K562 (cell line): Measurements from ENCODE around the gene ACOX1. TPM values are rescaled to one million over a fixed set of nuclear protein-coding genes. Genes with fewer than 3 reads are reported as not detected.
A peak's percentile ranks its signal among the peaks of the same experiment; 100 is the strongest.

Experiments
- ATAC-seq: fragments of 200-7000 bp; cut with Tn5 transposase; 3 replicates; pipeline ENCODE4 v1.9.1; 2020; ENCODE audit warnings: moderate library complexity
- BruUV-seq: library from RNA; stranded (reverse); fragments of 400-500 nt; replicated peaks from 2 replicates; lab custom pipeline; 2021; lab: Mats Ljungman, UMichigan
- CTCF ChIA-PET: fragments of 300-600 bp; formaldehyde crosslinking; extraction: SDS; loops from one replicate; lab custom pipeline; 2021; ENCODE audit warnings: low intra/inter-chr PET ratio; lab: Yijun Ruan, JAX
- POLR2A ChIA-PET: fragments of 300-600, 350-650 bp; sonication (Branson Sonifier 250); formaldehyde crosslinking; extraction: SDS; loops from one replicate; lab custom pipeline; 2021; ENCODE audit warnings: antibody characterized with exemption, inconsistent platforms; lab: Yijun Ruan, JAX
- DNase-seq, 4 experiments: peaks; one replicate each; pipeline versions ENCODE4 v3.0.0 to v3.0.0-alpha.2; 2011 to 2018; ENCODE audit warnings: low spot score in 3 of 4, mixed read lengths in 3 of 4; ENCODE audit errors: extremely low read depth in 1 of 4
- FAIRE-seq: peaks from 2 replicates; lab custom pipeline; 2011; peaks lifted over from hg19 to GRCh38; lab: Jason Lieb, UNC
- H2AFZ ChIP-seq: 2 replicates; pipeline ENCODE4 v1.6.0; 2011; ENCODE audit warnings: low read depth, low read length, control low read depth, inconsistent platforms
- H3K27ac ChIP-seq: fragments of 200-600 bp; 3 replicates; pipeline ENCODE4 v1.8.0; 2011; ENCODE audit warnings: low read depth, mild to moderate bottlenecking, control low read depth, inconsistent platforms, low read length, moderate library complexity, mixed read lengths; ENCODE audit errors: extremely low read depth
- H3K27me3 ChIP-seq, 2 experiments: fragments of 300-600 bp in 1 of 2; 2 replicates in 1 of 2; 3 replicates in 1 of 2; pipeline versions ENCODE4 v1.6.0 to v1.8.0; 2011; ENCODE audit warnings: inconsistent platforms in 2 of 2, low read length in 2 of 2, mild to moderate bottlenecking in 1 of 2, mixed read lengths in 1 of 2, moderate library complexity in 1 of 2; ENCODE audit not compliant: control insufficient read depth in 2 of 2, insufficient read depth in 2 of 2
- H3K36me3 ChIP-seq: fragments of 300-600 bp; 3 replicates; pipeline ENCODE4 v1.8.0; 2011; ENCODE audit warnings: mild to moderate bottlenecking, low read length, inconsistent platforms; ENCODE audit not compliant: control insufficient read depth, insufficient read depth
- H3K4me1 ChIP-seq, 2 experiments: fragments of 200-600 bp in 1 of 2; replicated peaks in 1 of 2; 2 replicates in 1 of 2; 3 replicates in 1 of 2; pipeline versions ENCODE4 v1.5.1 to v1.8.0; 2011; ENCODE audit warnings: inconsistent platforms in 2 of 2, low read length in 2 of 2, mild to moderate bottlenecking in 1 of 2, mixed read lengths in 1 of 2, moderate library complexity in 1 of 2; ENCODE audit not compliant: control insufficient read depth in 2 of 2, insufficient read depth in 2 of 2
- H3K4me2 ChIP-seq: 2 replicates; pipeline ENCODE4 v1.6.1; 2011; ENCODE audit warnings: low read length, control low read depth, inconsistent platforms, mixed read lengths; ENCODE audit not compliant: insufficient read depth
- H3K4me3 ChIP-seq: fragments of 200-600 bp; sonication (generic), shearing (Covaris generic); 2 replicates; pipeline ENCODE4 v1.5.1; 2016; ENCODE audit warnings: control low read depth, inconsistent platforms
- H3K79me2 ChIP-seq: fragments of 200-600 bp; 3 replicates; pipeline ENCODE4 v1.8.0; 2011; ENCODE audit warnings: low read length, inconsistent platforms; ENCODE audit not compliant: control insufficient read depth, insufficient read depth
- H3K9ac ChIP-seq, 2 experiments: 2 replicates each; pipeline versions ENCODE4 v1.6.0 to v1.6.1; 2011; ENCODE audit warnings: low read depth in 2 of 2, low read length in 2 of 2, control low read depth in 1 of 2, inconsistent platforms in 1 of 2, mild to moderate bottlenecking in 1 of 2, mixed read lengths in 1 of 2; ENCODE audit not compliant: insufficient read depth in 1 of 2
- H3K9me1 ChIP-seq: one replicate; pipeline ENCODE4 v1.6.0; 2011; ENCODE audit warnings: inconsistent platforms, mild to moderate bottlenecking, low read length, moderate library complexity; ENCODE audit not compliant: control insufficient read depth, insufficient read depth
- H3K9me3 ChIP-seq: replicated peaks from 2 replicates; pipeline ENCODE4 v1.5.1; 2011; ENCODE audit warnings: low read depth, low read length, inconsistent platforms; ENCODE audit not compliant: control insufficient read depth, insufficient read depth
- H4K20me1 ChIP-seq: replicated peaks from 2 replicates; pipeline ENCODE4 v1.6.1; 2011; ENCODE audit warnings: low read length, inconsistent platforms, mixed read lengths; ENCODE audit not compliant: control insufficient read depth, insufficient read depth
- BRCA1 ChIP-seq, 2 experiments: fragments of 450-650 bp in 1 of 2; sonication (generic) in 1 of 2; formaldehyde crosslinking in 1 of 2; IDR thresholded peaks; 2 replicates each; pipeline versions ENCODE4 v1.5.0 to v1.6.1; 2017 to 2020; ENCODE audit warnings: mild to moderate bottlenecking in 1 of 2, missing genetic modification reagents in 1 of 2
- BRD9 ChIP-seq: fragments of 450-650 bp; IDR thresholded peaks from 2 replicates; pipeline ENCODE4 v1.6.1; 2018; ENCODE audit warnings: low read depth; ENCODE audit not compliant: partially characterized antibody
- CSDE1 ChIP-seq, 2 experiments: fragments of 450-650 bp; IDR thresholded peaks; 2 replicates each; pipeline ENCODE4 v1.6.1; 2016; ENCODE audit warnings: mild to moderate bottlenecking in 1 of 2
- CXXC5 ChIP-seq: fragments of 250-450 bp; sonication (Bioruptor Pico); IDR thresholded peaks from 2 replicates; pipeline ENCODE4 v1.8.0; 2022; ENCODE audit warnings: inconsistent platforms, mild to moderate bottlenecking, moderate library complexity
- E2F5 ChIP-seq: sonication (generic); formaldehyde crosslinking; IDR thresholded peaks from 2 replicates; pipeline ENCODE4 v1.8.0; 2022; ENCODE audit warnings: mild to moderate bottlenecking, missing genetic modification reagents
- ELF4 ChIP-seq: fragments of 450-650 bp; formaldehyde crosslinking; IDR thresholded peaks from 2 replicates; pipeline ENCODE4 v1.4.0; 2022; ENCODE audit warnings: missing genetic modification characterization
- ETV1 ChIP-seq: fragments of 450-650 bp; conservative IDR thresholded peaks from 2 replicates; pipeline ENCODE4 v1.6.1; 2016; ENCODE audit warnings: missing genetic modification characterization, control low read depth, low read depth, missing compliant biosample characterization
- EZH2 ChIP-seq: IDR thresholded peaks from 2 replicates; pipeline ENCODE4 v1.6.1; 2012; ENCODE audit warnings: low read depth, mild to moderate bottlenecking, inconsistent platforms, low read length, borderline replicate concordance
- HINFP ChIP-seq: fragments of 450-650 bp; conservative IDR thresholded peaks from 2 replicates; pipeline ENCODE4 v1.6.1; 2016; ENCODE audit warnings: missing genetic modification characterization, low read depth, mild to moderate bottlenecking, control low read depth, missing compliant biosample characterization
- IFI16 ChIP-seq: fragments of 250-450 bp; sonication (Bioruptor Pico); IDR thresholded peaks from 2 replicates; pipeline ENCODE4 v2.1.2; 2022; ENCODE audit warnings: mild to moderate bottlenecking, inconsistent platforms
- KLF13 ChIP-seq: fragments of 450-650 bp; IDR thresholded peaks from 2 replicates; pipeline ENCODE4 v1.6.1; 2016; ENCODE audit warnings: missing genetic modification characterization, low read depth, mild to moderate bottlenecking, missing compliant biosample characterization, moderate library complexity, borderline replicate concordance
- MXD1 ChIP-seq: fragments of 250-450 bp; sonication (Bioruptor Pico); IDR thresholded peaks from 2 replicates; pipeline ENCODE4 v1.8.0; 2021; ENCODE audit warnings: borderline replicate concordance, mild to moderate bottlenecking, moderate library complexity; ENCODE audit not compliant: poor library complexity, severe bottlenecking
- NFIC ChIP-seq: fragments of 450-650 bp; IDR thresholded peaks from 2 replicates; pipeline ENCODE4 v1.6.1; 2017; ENCODE audit warnings: mild to moderate bottlenecking, inconsistent platforms
- NR2C2 ChIP-seq, 2 experiments: fragments of 200-800 bp in 1 of 2; sonication (Bioruptor generic) in 1 of 2; sonication (generic) in 1 of 2; formaldehyde crosslinking in 1 of 2; IDR thresholded peaks; 2 replicates each; pipeline versions ENCODE4 v1.6.1 to v1.8.0; 2016 to 2022; ENCODE audit warnings: mild to moderate bottlenecking in 1 of 2, missing compliant biosample characterization in 1 of 2, missing genetic modification characterization in 1 of 2, missing genetic modification reagents in 1 of 2
- RB1 ChIP-seq: fragments of 450-650 bp; IDR thresholded peaks from 2 replicates; pipeline ENCODE4 v1.6.1; 2017; ENCODE audit warnings: low read depth, mild to moderate bottlenecking
- RBBP5 ChIP-seq: fragments of 200-600 bp; sonication (generic); IDR thresholded peaks from 2 replicates; pipeline ENCODE4 v1.6.1; 2012; ENCODE audit warnings: borderline replicate concordance, mild to moderate bottlenecking, low read length, control low read depth, inconsistent platforms; ENCODE audit not compliant: insufficient read depth, poor library complexity, severe bottlenecking
- SIN3B ChIP-seq: fragments of 450-650 bp; IDR thresholded peaks from 2 replicates; pipeline ENCODE4 v1.6.1; 2017; ENCODE audit warnings: low read depth, mild to moderate bottlenecking, moderate library complexity
- ZNF197 ChIP-seq: fragments of 200-800 bp; sonication (Bioruptor generic); IDR thresholded peaks from 2 replicates; pipeline ENCODE4 v1.6.1; 2016; ENCODE audit warnings: low read depth, missing genetic modification characterization, missing compliant biosample characterization
- ZNF239 ChIP-seq: fragments of 250-450 bp; sonication (Bioruptor Pico); IDR thresholded peaks from 2 replicates; pipeline ENCODE4 v1.4.0; 2020; ENCODE audit warnings: mild to moderate bottlenecking
- WGBS: fragments of 100-300 bp; shearing (Covaris generic); methylation state at CpG from one replicate; pipeline ENCODE4 v1.1.6; 2016; ENCODE audit warnings: low coverage, mixed read lengths; ENCODE audit not compliant: insufficient coverage; ENCODE audit errors: missing lambda C conversion rate; 5-methylcytosine and 5-hydroxymethylcytosine counted together
- in situ Hi-C: fragments of 300-500 bp; cut with MboI; formaldehyde crosslinking; loops from 4 replicates; pipeline ENCODE4 v1.15.0; 2018; ENCODE audit warnings: inconsistent platforms, mixed read lengths
- intact Hi-C: fragments of 100-400 bp; cut with micrococcal nuclease; formaldehyde crosslinking; loops from 2 replicates; pipeline ENCODE4 v1.14.2; 2022
- polyA plus RNA-seq, 8 experiments: library from polyadenylated mRNA; depleted of rRNA in 4 of 8; stranded (reverse) in 5 of 8; unstranded in 3 of 8; fragments of >200 nt; fragmentation: Nextera tagmentation in 2 of 8; fragmentation: Illumina TruSeq in 1 of 8; extraction: Ambion mirVana in 2 of 8; extraction: Trizol in 1 of 8; gene quantifications; 2 replicates each; pipeline versions ENCODE4 v1.2.1 to v1.2.3, GENCODE V29; 2011 to 2014; ENCODE audit warnings: inconsistent platforms in 1 of 8, missing spikeins in 1 of 8
- total RNA-seq, 7 experiments: library from RNA; depleted of rRNA in 6 of 7; stranded (reverse); fragments of >200 nt in 6 of 7; fragmentation: Illumina TruSeq in 2 of 7; extraction: Trizol in 2 of 7; gene quantifications; 2 replicates each; pipeline versions ENCODE4 v1.2.1 to v1.2.3, GENCODE V29; 2011 to 2021; ENCODE audit warnings: low replicate concordance in 1 of 7

The ACOX1 gene
- total and polyA plus RNA-seq, 9 of the 15 experiments (the other 6 are each of a cell fraction or from before 2014, with no cell fraction given): 7.8 to 24.1 (median 14.5) TPM

GRCh38 chr17:75979705-75980187 lies 780 bp upstream of the ACOX1 start:
- Histone ChIP-seq H3K9ac (peak overlapping the region; percentile 79 to 96), H3K27me3 (no peaks in the 10 kb centered on the region), H3K4me3 (peak overlapping the region; percentile 67), H4K20me1 (no peaks in the 10 kb centered on the region), H3K79me2 (peaks cover 38% of the 10 kb centered on the region), H3K9me3 (no peaks in the 10 kb centered on the region), H3K27ac (peak overlapping the region; percentile 78), H3K36me3 (no peaks in the 10 kb centered on the region; the same call in 2 of the 3 replicates), H3K9me1 (no peaks in the 10 kb centered on the region), H3K4me1 (peaks cover 34 to 43% of the 10 kb centered on the region in 2 experiments), H3K4me2 (peak overlapping the region; percentile 96), H2AFZ (peak overlapping the region; percentile 95)
- under 1% methylated on average over 19 of the region's 19 CpGs for WGBS
- ChIA-PET POLR2A (interaction anchor here (0.7 to 1.5 kb wide), 5 partner anchors 10 to 115 kb away, joined by 3 to 5 read pairs (median 3); no protein-coding TSS in a partner anchor), CTCF (no interaction called here)
- ATAC-seq (peak; percentile 26), DNase-seq (no peak), FAIRE-seq (no peak)
- BruUV-seq: TSS peak; percentile 90
- intact Hi-C loops (loop anchor here (5.0 to 10.0 kb wide), 2 partner anchors 37 to 195 kb away; partner anchors contain the start of genes FBF1 and UNK), in situ Hi-C loops (no loop called here)
- TF ChIP-seq ZNF239 (0 out of 2 replicates have a peak, but pooled peaks have one; percentile 2), KLF13 (tag) (no peak), CXXC5 (CRISPR knock-in tag) (no peak), IFI16 (CRISPR knock-in tag) (no peak), BRD9 (peak; percentile 60), ELF4 (CRISPR knock-in tag) (0 out of 2 replicates have a peak, but pooled peaks have one; percentile 94), E2F5 (CRISPR knock-in tag) (no peak), RBBP5 (no peak), ZNF197 (CRISPR knock-in tag) (no peak), MXD1 (CRISPR knock-in tag) (no peak), BRCA1 (IDR thresholded peaks at IDR 0.05) (no peak), BRCA1 (CRISPR knock-in tag; IDR thresholded peaks at IDR 0.05) (no peak), CSDE1 (IDR thresholded peaks at IDR 0.05) (0 out of 4 replicates have a peak, but pooled peaks of 1 of the 2 experiments have one; percentile 18), EZH2 (no peak), ETV1 (tag) (0 out of 2 replicates have a peak, but pooled peaks have one; percentile 40), SIN3B (no peak), RB1 (no peak), NR2C2 (CRISPR knock-in tag; IDR thresholded peaks at IDR 0.05) (0 out of 2 replicates have a peak, but pooled peaks have one; percentile 9), NR2C2 (tag; IDR thresholded peaks at IDR 0.05) (no peak; the same call in 1 of the 2 replicates), HINFP (no peak), NFIC (no peak)
